A673 (cell line): ENCODE measurements around the gene PSD2.

Source experiments
- CTCF ChIP-seq: fragments of 300-800, 200-600 bp; sonication (generic); conservative IDR thresholded peaks from 2 replicates; pipeline ENCODE4 v1.5.1; 2017; ENCODE audit warnings: low read depth, mild to moderate bottlenecking, antibody characterized with exemption, low read length, moderate library complexity, mixed read lengths
- EZH2 ChIP-seq: fragments of 200-600 bp; sonication (generic); IDR thresholded peaks from 2 replicates; pipeline ENCODE4 v1.6.1; 2017; ENCODE audit warnings: borderline replicate concordance, low read depth, mild to moderate bottlenecking, mixed read lengths, antibody characterized with exemption, low read length; ENCODE audit not compliant: poor library complexity, severe bottlenecking

- TF ChIP-seq CTCF (no peak), EZH2 (no peak)
These were observed 9.9 kb downstream of the PSD2 start for GRCh38 chr5:139805545-139805944.
